H1 (cell line): Measurements from ENCODE around the gene NEURL1B. TPM values are rescaled to one million over a fixed set of nuclear protein-coding genes. Genes with fewer than 3 reads are reported as not detected.
A peak's percentile ranks its signal among the peaks of the same experiment; 100 is the strongest.

Experiments used
- CTCF ChIA-PET: fragments of 300-600 bp; sonication (Branson Sonifier 250); formaldehyde crosslinking; loops from one replicate; lab custom pipeline; 2021; ENCODE audit not compliant: partially characterized antibody; lab: Charles Lee
- POLR2A ChIA-PET: fragments of 300-600 bp; sonication (Branson Sonifier 250); formaldehyde crosslinking; loops from one replicate; lab custom pipeline; 2021; ENCODE audit warnings: inconsistent platforms; ENCODE audit not compliant: partially characterized antibody; lab: Charles Lee
- DNase-seq, 2 experiments: peaks; one replicate each; pipeline versions ENCODE4 v3.0.0 to v3.0.0-alpha.2; 2010 to 2022; ENCODE audit warnings: low spot score in 2 of 2, low read depth in 1 of 2, mixed read lengths in 1 of 2
- FAIRE-seq: peaks from 2 replicates; lab custom pipeline; 2011; peaks lifted over from hg19 to GRCh38; lab: Jason Lieb, UNC
- H2AFZ ChIP-seq: 2 replicates; pipeline ENCODE4 v1.8.1; 2012; ENCODE audit warnings: low read length, inconsistent platforms
- H2AK5ac ChIP-seq: 2 replicates; pipeline ENCODE4 v1.6.1; 2013; ENCODE audit warnings: low read depth, low read length
- H2BK120ac ChIP-seq: replicated peaks from 2 replicates; pipeline ENCODE3; 2013; ENCODE audit warnings: low read depth, low read length, inconsistent platforms
- H2BK12ac ChIP-seq: 2 replicates; pipeline ENCODE4 v1.6.1; 2013; ENCODE audit warnings: low read depth, low read length
- H2BK15ac ChIP-seq: 2 replicates; pipeline ENCODE4 v1.6.1; 2013; ENCODE audit warnings: low read length
- H2BK20ac ChIP-seq: 2 replicates; pipeline ENCODE4 v1.6.1; 2013; ENCODE audit warnings: low read length
- H2BK5ac ChIP-seq: 2 replicates; pipeline ENCODE4 v1.6.1; 2013; ENCODE audit warnings: low read depth, low read length
- H3K14ac ChIP-seq: 2 replicates; pipeline ENCODE4 v1.6.1; 2013; ENCODE audit warnings: inconsistent platforms; ENCODE audit not compliant: insufficient read length
- H3K18ac ChIP-seq: 2 replicates; pipeline ENCODE4 v1.6.1; 2013; ENCODE audit warnings: low read length; ENCODE audit errors: extremely low read depth
- H3K23ac ChIP-seq: 2 replicates; pipeline ENCODE4 v1.6.1; 2013; ENCODE audit warnings: inconsistent platforms; ENCODE audit not compliant: insufficient read length
- H3K23me2 ChIP-seq: 2 replicates; pipeline ENCODE4 v1.6.1; 2013; ENCODE audit warnings: low read depth, low read length
- H3K27ac ChIP-seq: 2 replicates; pipeline ENCODE4 v1.6.1; 2011; ENCODE audit warnings: low read depth, low read length, inconsistent platforms
- H3K27me3 ChIP-seq, 4 experiments: replicated peaks in 1 of 4; 1 replicate in 1 of 4; 2 replicates in 3 of 4; pipeline versions ENCODE4 v1.6.1 to v1.8.1; 2011 to 2013; ENCODE audit warnings: low read length in 3 of 4, mild to moderate bottlenecking in 3 of 4, inconsistent platforms in 2 of 4, mixed read lengths in 2 of 4, moderate library complexity in 1 of 4; ENCODE audit not compliant: control insufficient read depth in 3 of 4, insufficient read depth in 3 of 4; ENCODE audit errors: extremely low read depth in 1 of 4
- H3K36me3 ChIP-seq, 4 experiments: 2 replicates each; pipeline versions ENCODE4 v1.6.1 to v1.8.1; 2011 to 2013; ENCODE audit warnings: mild to moderate bottlenecking in 4 of 4, low read length in 3 of 4, moderate library complexity in 2 of 4, control low read depth in 1 of 4, inconsistent platforms in 1 of 4; ENCODE audit not compliant: insufficient read depth in 4 of 4, control insufficient read depth in 2 of 4
- H3K4ac ChIP-seq: replicated peaks from 2 replicates; pipeline ENCODE3; 2013; ENCODE audit warnings: low read length, low read depth, mixed read lengths, inconsistent platforms; ENCODE audit not compliant: insufficient read length
- H3K4me1 ChIP-seq, 4 experiments: replicated peaks in 1 of 4; 1 replicate in 1 of 4; 2 replicates in 3 of 4; pipeline versions ENCODE4 v1.6.1 to v1.8.1; 2011 to 2013; ENCODE audit warnings: low read length in 3 of 4, inconsistent platforms in 2 of 4, mixed read lengths in 1 of 4; ENCODE audit not compliant: insufficient read depth in 4 of 4, control insufficient read depth in 3 of 4
- H3K4me2 ChIP-seq, 2 experiments: 2 replicates each; pipeline versions ENCODE4 v1.6.1 to v1.8.1; 2011 to 2013; ENCODE audit warnings: low read depth in 2 of 2, low read length in 2 of 2, control low read depth in 1 of 2, inconsistent platforms in 1 of 2, mild to moderate bottlenecking in 1 of 2; ENCODE audit not compliant: insufficient read depth in 1 of 2
- H3K4me3 ChIP-seq, 4 experiments: fragments of 200-600, 300-600 bp in 1 of 4; sonication (generic), shearing (Covaris generic), sonication (Bioruptor Twin) in 1 of 4; 2 replicates each; pipeline versions ENCODE4 v1.5.1 to v1.8.1; 2011 to 2016; ENCODE audit warnings: low read length in 4 of 4, low read depth in 3 of 4, control low read depth in 2 of 4, inconsistent platforms in 2 of 4, mild to moderate bottlenecking in 2 of 4, mixed read lengths in 1 of 4, moderate library complexity in 1 of 4; ENCODE audit not compliant: insufficient read depth in 2 of 4; ENCODE audit errors: extremely low read depth in 1 of 4
- H3K56ac ChIP-seq: replicated peaks from 2 replicates; pipeline ENCODE3; 2013; ENCODE audit warnings: low read depth, mild to moderate bottlenecking, mixed read lengths, low read length, inconsistent platforms; ENCODE audit not compliant: insufficient read length
- H3K79me1 ChIP-seq: 2 replicates; pipeline ENCODE4 v1.6.1; 2013; ENCODE audit warnings: low read depth, low read length, control low read depth
- H3K79me2 ChIP-seq, 2 experiments: 2 replicates each; pipeline versions ENCODE4 v1.6.1 to v1.8.1; 2012 to 2013; ENCODE audit warnings: low read length in 2 of 2, mild to moderate bottlenecking in 2 of 2, inconsistent platforms in 1 of 2; ENCODE audit not compliant: insufficient read depth in 2 of 2, control insufficient read depth in 1 of 2
- H3K9ac ChIP-seq, 4 experiments: replicated peaks in 1 of 4; 1 replicate in 1 of 4; 2 replicates in 3 of 4; pipeline versions ENCODE4 v1.6.1 to v1.8.1; 2011 to 2013; ENCODE audit warnings: low read depth in 3 of 4, low read length in 3 of 4, control low read depth in 2 of 4, mild to moderate bottlenecking in 2 of 4, moderate library complexity in 2 of 4, inconsistent platforms in 1 of 4; ENCODE audit errors: extremely low read depth in 1 of 4
- H3K9me3 ChIP-seq, 2 experiments: 2 replicates each; pipeline versions ENCODE4 v1.6.1 to v1.8.1; 2012 to 2013; ENCODE audit warnings: mild to moderate bottlenecking in 2 of 2, moderate library complexity in 2 of 2, control low read depth in 1 of 2, inconsistent platforms in 1 of 2, low read depth in 1 of 2, low read length in 1 of 2, mixed read lengths in 1 of 2; ENCODE audit not compliant: insufficient read depth in 2 of 2
- H4K20me1 ChIP-seq, 2 experiments: replicated peaks in 1 of 2; 2 replicates each; pipeline versions ENCODE3 to v1.8.1; 2011 to 2013; ENCODE audit warnings: inconsistent platforms in 2 of 2, low read length in 2 of 2, mild to moderate bottlenecking in 1 of 2; ENCODE audit not compliant: insufficient read depth in 2 of 2, control insufficient read depth in 1 of 2
- H4K5ac ChIP-seq: 2 replicates; pipeline ENCODE4 v1.6.1; 2013; ENCODE audit warnings: low read length, low read depth, mixed read lengths, inconsistent platforms; ENCODE audit not compliant: insufficient read length
- H4K8ac ChIP-seq: 2 replicates; pipeline ENCODE4 v1.8.0; 2013; ENCODE audit warnings: mild to moderate bottlenecking, moderate library complexity, low read length, inconsistent platforms; ENCODE audit not compliant: insufficient read depth; ENCODE audit errors: extremely low read depth
- H4K91ac ChIP-seq: replicated peaks from 2 replicates; pipeline ENCODE3; 2013; ENCODE audit warnings: low read length, mixed read lengths, inconsistent platforms; ENCODE audit not compliant: insufficient read length
- BRCA1 ChIP-seq: IDR thresholded peaks from 2 replicates; pipeline ENCODE4 v1.6.1; 2012; ENCODE audit warnings: low read depth, low read length, improper control_type of control experiment
- CBX5 ChIP-seq: fragments of 300-800, 300-1000 bp; sonication (generic); IDR thresholded peaks from 2 replicates; pipeline ENCODE4 v1.7.1; 2016; ENCODE audit warnings: antibody characterized with exemption, low read length, low read depth
- CBX8 ChIP-seq: fragments of 300-800, 300-1000 bp; sonication (generic); IDR thresholded peaks from 2 replicates; pipeline ENCODE4 v1.7.1; 2016; ENCODE audit warnings: low read depth, low read length, borderline replicate concordance
- CHD2 ChIP-seq: IDR thresholded peaks from 2 replicates; pipeline ENCODE4 v1.6.1; 2012; ENCODE audit warnings: low read length, improper control_type of control experiment
- EZH2 ChIP-seq: fragments of 200-600 bp; sonication (generic); IDR thresholded peaks from 2 replicates; pipeline ENCODE4 v1.7.1; 2012; ENCODE audit warnings: low read depth, mild to moderate bottlenecking, moderate library complexity, low read length, inconsistent platforms; ENCODE audit not compliant: severe bottlenecking
- GABPA ChIP-seq: IDR thresholded peaks from 2 replicates; pipeline ENCODE4 v1.6.1; 2011; ENCODE audit warnings: mild to moderate bottlenecking, low read length, moderate library complexity, borderline replicate concordance; ENCODE audit not compliant: insufficient read depth
- HDAC2 ChIP-seq, 2 experiments: fragments of 300-600 bp in 1 of 2; sonication (generic) in 1 of 2; IDR thresholded peaks; 2 replicates each; pipeline ENCODE4 v1.6.1; 2011 to 2012; ENCODE audit warnings: low read depth in 2 of 2, low read length in 2 of 2, mild to moderate bottlenecking in 2 of 2, moderate library complexity in 2 of 2, borderline replicate concordance in 1 of 2, inconsistent platforms in 1 of 2
- HDAC6 ChIP-seq: IDR thresholded peaks from one replicate; pipeline ENCODE4 v1.7.1; 2012; ENCODE audit warnings: low read depth, mild to moderate bottlenecking, inconsistent platforms, low read length, moderate library complexity
- JUN ChIP-seq: IDR thresholded peaks from 2 replicates; pipeline ENCODE4 v1.6.1; 2011; ENCODE audit warnings: low read depth, mild to moderate bottlenecking, improper control_type of control experiment, low read length
- JUND ChIP-seq: IDR thresholded peaks from 2 replicates; pipeline ENCODE4 v1.6.1; 2011; ENCODE audit warnings: mild to moderate bottlenecking, improper control_type of control experiment, low read length
- KDM4A ChIP-seq: IDR thresholded peaks from one replicate; pipeline ENCODE4 v1.7.1; 2012; ENCODE audit warnings: low read depth, mild to moderate bottlenecking, moderate library complexity, low read length, inconsistent platforms; ENCODE audit not compliant: severe bottlenecking
- MAFK ChIP-seq: IDR thresholded peaks from 2 replicates; pipeline ENCODE4 v1.6.1; 2012; ENCODE audit warnings: low read depth, mild to moderate bottlenecking, improper control_type of control experiment, low read length
- SP4 ChIP-seq: IDR thresholded peaks from 2 replicates; pipeline ENCODE4 v1.6.1; 2012; ENCODE audit warnings: low read length, inconsistent platforms
- WGBS, 2 experiments: shearing (Covaris generic) in 1 of 2; methylation state at CpG; one replicate each; pipeline versions ENCODE4 v1.1.6 to v1.1.7; 2013 to 2015; ENCODE audit warnings: low lambda C conversion rate in 2 of 2, mixed read lengths in 2 of 2, inconsistent platforms in 1 of 2, low coverage in 1 of 2, missing lambda C conversion rate in 1 of 2; ENCODE audit not compliant: insufficient replicate concordance in 2 of 2, insufficient coverage in 1 of 2, insufficient read length in 1 of 2; ENCODE audit errors: extremely low coverage in 1 of 2, missing lambda C conversion rate in 1 of 2; 5-methylcytosine and 5-hydroxymethylcytosine counted together
- polyA plus RNA-seq, 7 experiments: library from polyadenylated mRNA; depleted of rRNA in 3 of 7; stranded (reverse) in 5 of 7; unstranded in 2 of 7; fragments of >200 nt in 5 of 7; fragments of 200-250 nt in 2 of 7; gene quantifications; 1 replicate in 5 of 7; 2 replicates in 1 of 7; 4 replicates in 1 of 7; pipeline versions ENCODE4 v1.2.1 to v1.2.3, GENCODE V29; 2011 to 2013; ENCODE audit warnings: missing spikeins in 2 of 7, mixed read lengths in 2 of 7
- total RNA-seq: library from RNA; stranded (reverse); fragmentation: NEBNext Ultra II Directional; extraction: Animal tissue kit (Norgen Biotek cat#: 25700); gene quantifications from 2 replicates; pipeline ENCODE4 v1.2.1, GENCODE V29; 2021

Gene NEURL1B
- total and polyA plus RNA-seq, 2 of the 8 experiments (the other 6 are each of a cell fraction or from before 2014, with no cell fraction given), result 3.3 to 6.1 TPM

DNA sequence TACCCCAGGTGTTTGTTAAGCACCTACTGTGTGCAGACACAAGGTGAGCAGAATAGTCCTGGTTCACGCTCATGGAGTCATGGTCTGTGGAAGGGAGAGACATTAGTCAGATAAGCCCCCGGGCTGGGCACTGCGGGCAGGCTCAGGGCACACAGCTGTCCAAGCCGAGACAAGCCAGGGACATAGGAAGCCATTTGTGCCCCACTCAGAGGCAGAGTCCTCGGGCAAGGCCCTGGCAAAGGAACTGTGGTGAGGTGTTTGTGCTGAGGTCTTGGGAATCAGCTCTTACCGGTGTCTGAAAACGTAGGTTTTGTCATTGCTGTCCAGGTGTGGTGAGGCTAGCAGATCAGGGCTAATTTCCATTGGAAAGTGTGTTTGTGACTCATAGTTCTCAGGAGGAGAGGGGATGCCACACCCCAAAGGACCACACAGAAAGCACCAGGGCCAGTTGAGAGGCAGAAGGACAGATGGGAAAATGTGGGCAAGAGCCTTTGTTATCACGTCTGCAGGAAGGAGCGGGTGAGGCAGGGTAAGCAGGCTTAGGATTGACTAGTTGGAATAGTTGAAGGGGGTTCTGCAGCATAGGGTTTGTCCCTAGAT is 46.1 kb upstream of the NEURL1B start:
- POLR2A ChIA-PET, result interaction anchor here (0.6 kb wide), 1 partner anchor 584 kb away, joined by 3 read pairs; no protein-coding TSS in a partner anchor
- H3K4me3 ChIP-seq, result no peak overlapping the region
- no peaks in the 10 kb centered on the region for H3K36me3 ChIP-seq
- CTCF ChIA-PET, result interaction anchor here (0.7 to 1.2 kb wide), 3 partner anchors 11 to 135 kb away, joined by 3 read pairs; no protein-coding TSS in a partner anchor
- no peak overlapping the region for H3K23ac ChIP-seq
- H3K79me1 ChIP-seq, result no peaks in the 10 kb centered on the region; the same call in 1 of the 2 replicates
- peaks cover 9% of the 10 kb centered on the region; the same call in 1 of the 2 replicates for H3K23me2 ChIP-seq
- no peak for FAIRE-seq
- H4K5ac ChIP-seq, result no peak overlapping the region
- no peaks in the 10 kb centered on the region for H3K9me3 ChIP-seq
- no peak overlapping the region for H3K18ac ChIP-seq
- H3K14ac ChIP-seq, result no peak overlapping the region
- H2AK5ac ChIP-seq, result no peak overlapping the region
- no peaks in the 10 kb centered on the region for H3K79me2 ChIP-seq
- no peak overlapping the region for H3K4ac ChIP-seq
- peaks cover 0 to 2% (median 1%) of the 10 kb centered on the region in 4 experiments; a peak in 3 of 7 replicates for H3K27me3 ChIP-seq
- no peak for DNase-seq
- no peak overlapping the region for H2BK15ac ChIP-seq
- no peak overlapping the region for H3K27ac ChIP-seq
- H3K4me2 ChIP-seq, result no peak overlapping the region
- peaks cover 0 to 11% of the 10 kb centered on the region in 2 experiments for H4K20me1 ChIP-seq
- no peak overlapping the region for H3K56ac ChIP-seq
- 92% methylated on average over 9 of the region's 9 CpGs; no CpG with 5 or more reads in 1 of the 2 experiments for WGBS, 2 experiments
- no peak overlapping the region for H3K9ac ChIP-seq
- H2BK12ac ChIP-seq, result no peak overlapping the region
- no peaks in the 10 kb centered on the region; a peak in 2 of 7 replicates for H3K4me1 ChIP-seq
- no peak overlapping the region for H2BK120ac ChIP-seq
- 0 out of 2 replicates have a peak overlapping the region, but pooled peaks have one; percentile 46 for H2AFZ ChIP-seq
- no peak overlapping the region for H4K8ac ChIP-seq
- H2BK5ac ChIP-seq, result no peak overlapping the region
- H4K91ac ChIP-seq, result no peak overlapping the region
- no peak overlapping the region for H2BK20ac ChIP-seq
- no peak for TF ChIP-seq HDAC6
- no peak for TF ChIP-seq GABPA
- TF ChIP-seq JUND, result no peak
- no peak for TF ChIP-seq EZH2
- TF ChIP-seq JUN, result no peak
- TF ChIP-seq KDM4A, result no peak
- TF ChIP-seq SP4, result no peak
- no peak for TF ChIP-seq MAFK
- no peak for TF ChIP-seq CBX5
- TF ChIP-seq CBX8, result no peak
- TF ChIP-seq CHD2, result no peak
- TF ChIP-seq BRCA1, result no peak
- no peak for TF ChIP-seq HDAC2 (IDR thresholded peaks at IDR 0.05; ENCODE audit: borderline replicate concordance in 1 of 2, low read depth in 2 of 2, low read length in 2 of 2)
